Renal cortex interstitium (tissue), 11 donors: Measurements from ENCODE around the gene FGF23. TPM values are rescaled to one million over a fixed set of nuclear protein-coding genes. Genes with fewer than 3 reads are reported as not detected.
A peak's percentile ranks its signal among the peaks of the same experiment; 100 is the strongest.

Experiments used
- DNase-seq, 11 donors: peaks; one replicate each; pipeline ENCODE4 v3.0.0-alpha.2; 2013; ENCODE audit warnings: low read depth in 9 of 11, low spot score in 4 of 11; ENCODE audit errors: extremely low read depth in 1 of 11
- polyA plus RNA-seq, 3 donors: library from polyadenylated mRNA; unstranded; fragments of 120-200 nt; gene quantifications; one replicate each; pipeline ENCODE4 v1.2.1, GENCODE V29; 2013; ENCODE audit not compliant: insufficient read length in 3 of 3

Gene FGF23
- polyA plus RNA-seq, 3 donors, result 0.03 to 0.05 TPM; not detected in 1

DNA sequence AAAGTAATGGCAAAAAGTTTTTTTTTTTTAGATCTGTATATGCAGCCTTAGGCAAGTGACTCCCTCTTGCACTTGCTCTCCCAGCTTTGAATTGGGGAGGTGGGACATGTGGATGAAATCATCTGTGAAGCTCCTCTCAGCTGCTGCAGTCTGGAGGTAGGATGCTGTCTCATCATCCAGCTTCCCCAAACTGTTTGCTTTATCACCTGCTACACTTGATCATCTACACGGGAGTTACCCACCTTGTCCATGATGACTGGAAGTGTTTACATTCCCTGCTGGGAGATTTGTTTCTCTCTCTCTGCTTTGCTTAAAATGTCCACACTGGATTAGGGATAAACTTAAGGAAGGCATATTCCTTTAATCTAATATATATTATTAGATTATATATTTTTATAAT is 8.5 kb upstream of the FGF23 start:
- no peak for DNase-seq

DNA sequence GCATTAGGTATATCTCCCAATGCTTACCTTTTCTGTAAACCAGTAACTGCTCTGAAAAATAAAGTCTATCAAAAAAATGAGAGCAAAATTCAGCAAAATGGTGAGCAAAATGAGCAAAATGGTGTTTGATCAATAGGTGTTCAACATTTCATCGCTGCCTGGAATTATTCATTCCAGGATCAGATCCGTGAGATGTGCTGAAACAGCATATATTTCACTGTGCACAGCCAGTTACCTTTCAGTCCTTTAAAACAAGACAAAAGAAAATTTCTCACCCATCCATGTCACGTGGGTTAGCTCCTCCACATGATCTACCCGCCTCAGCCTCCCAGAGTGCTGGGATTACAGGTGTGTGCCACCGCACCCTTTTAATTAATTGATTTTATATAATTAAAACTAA is 8.1 kb upstream of the FGF23 start:
- no peak for DNase-seq

DNA sequence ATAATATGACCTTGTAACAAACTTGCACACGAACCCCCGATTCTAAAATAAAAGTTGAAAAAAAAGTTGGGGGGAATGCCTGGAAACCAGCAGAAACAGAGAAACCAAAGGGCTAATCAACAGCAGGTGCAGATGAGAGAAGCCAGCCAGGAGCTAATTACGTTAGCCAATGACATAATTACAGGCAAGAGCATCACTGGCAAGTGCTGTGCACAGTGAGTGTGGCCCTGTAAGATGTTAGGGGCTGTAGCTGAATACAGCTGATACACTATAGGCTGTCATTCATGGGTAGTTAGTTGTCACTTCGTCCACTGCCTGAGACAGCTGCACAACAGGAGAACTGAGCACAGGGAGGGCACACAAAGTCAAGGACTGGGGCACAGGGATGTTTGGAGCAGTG is 7.3 kb upstream of the FGF23 start:
- no peak for DNase-seq

DNA sequence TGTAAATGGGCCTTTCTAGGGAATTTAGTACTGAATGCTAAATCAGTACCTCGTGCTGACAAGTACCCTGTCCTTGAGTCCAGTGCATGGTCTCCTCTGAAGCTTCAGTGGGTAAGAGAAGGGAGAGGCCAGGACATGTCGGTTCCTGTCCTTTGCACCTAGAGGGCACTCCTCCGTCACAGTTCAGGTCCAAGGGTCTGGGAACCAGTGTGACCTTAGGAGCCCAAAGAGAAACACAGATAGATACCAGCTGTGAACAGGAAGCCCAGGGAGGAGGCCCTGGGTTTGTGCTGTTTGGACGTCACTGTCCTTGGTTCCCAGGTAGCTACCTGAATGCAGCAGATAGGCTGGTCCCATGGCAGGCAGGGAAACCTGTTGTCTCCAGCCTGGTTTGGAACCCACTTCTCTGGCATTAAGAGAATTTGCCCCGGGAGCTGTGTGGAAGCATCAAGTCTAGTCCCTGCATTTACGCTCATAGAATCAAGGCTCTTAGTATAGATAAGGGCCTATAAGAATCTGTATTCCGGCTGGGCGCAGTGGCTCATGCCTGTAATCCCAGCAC is 3.9 kb upstream of the FGF23 start:
- no peak for DNase-seq

DNA sequence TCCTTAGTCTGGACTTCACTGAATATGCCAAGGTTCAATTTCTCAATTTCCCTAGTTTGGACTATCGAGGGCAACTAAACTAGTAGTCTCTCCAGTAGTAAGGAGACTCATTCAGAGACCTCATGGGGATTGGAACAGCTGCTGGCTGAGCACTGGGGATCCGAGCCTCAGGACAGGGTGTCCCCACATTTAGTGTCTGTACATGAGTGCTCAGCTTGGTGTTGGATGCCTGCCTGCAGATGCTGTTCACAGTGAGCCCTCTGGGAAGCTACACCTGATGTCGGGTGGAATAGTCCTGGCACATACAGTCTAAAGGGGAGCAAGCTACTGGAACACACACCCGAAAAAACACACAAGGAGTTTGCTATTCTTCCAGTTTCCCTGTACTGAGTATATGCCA is 820 bp upstream of the FGF23 start:
- DNase-seq, result no peak

DNA sequence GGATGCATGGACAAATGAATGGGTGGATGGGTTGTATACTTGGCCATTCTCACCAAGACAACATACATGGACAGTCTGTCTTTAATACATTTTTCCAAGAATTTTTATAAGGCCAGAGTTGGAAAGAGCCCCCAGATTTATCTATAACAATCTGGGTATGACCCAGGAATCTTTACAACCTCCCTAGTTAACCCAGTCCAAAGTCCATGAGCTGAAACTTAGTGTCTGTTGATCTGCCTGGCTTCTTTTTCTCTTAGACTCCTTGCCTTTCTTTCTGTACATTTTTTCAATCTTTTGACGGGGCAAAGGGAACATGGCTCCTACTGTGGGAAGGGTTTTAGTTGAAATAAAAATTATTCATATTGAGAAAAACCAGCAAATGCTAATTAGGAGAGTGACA is 740 bp downstream of the FGF23 start:
- no peak for DNase-seq

DNA sequence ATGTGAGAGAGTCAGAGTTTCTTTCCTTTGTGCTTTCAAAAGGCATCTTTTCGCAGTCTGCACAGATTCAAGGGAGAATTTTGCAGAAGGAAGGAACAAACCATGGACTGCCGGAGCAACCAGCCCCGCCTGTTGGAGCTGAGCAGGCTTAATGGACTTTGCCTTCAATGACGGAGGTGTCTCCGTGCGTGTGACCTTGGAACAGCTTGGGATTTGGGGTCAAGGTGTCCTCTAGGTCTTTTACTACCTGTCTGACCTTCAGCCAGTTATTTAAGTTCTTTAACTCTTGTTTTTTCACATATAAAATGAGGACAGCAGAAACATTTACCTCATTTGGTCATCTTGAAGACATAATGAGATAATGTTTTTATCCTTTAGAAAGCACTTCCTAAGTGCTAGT is 4.1 kb downstream of the FGF23 start:
- no peak for DNase-seq

DNA sequence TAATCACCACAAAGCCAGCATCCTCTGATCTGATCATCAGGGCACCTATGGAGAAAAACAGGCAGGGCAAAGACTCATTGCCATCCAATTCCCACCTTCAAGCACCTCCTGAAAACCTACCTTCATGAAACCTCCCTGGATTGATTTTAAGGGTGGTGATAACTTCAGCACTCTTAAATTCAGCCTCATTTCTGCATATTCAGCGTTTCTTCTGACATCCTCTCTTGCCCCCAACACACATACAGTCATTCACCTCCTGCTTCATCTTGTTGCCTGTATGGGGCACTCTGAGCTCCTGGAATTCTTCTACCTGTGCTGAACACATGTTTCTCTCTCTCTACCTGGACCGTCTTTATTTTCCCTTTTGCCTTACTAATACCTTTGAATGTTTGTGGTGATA is 6.9 kb downstream of the FGF23 start:
- DNase-seq, result no peak

DNA sequence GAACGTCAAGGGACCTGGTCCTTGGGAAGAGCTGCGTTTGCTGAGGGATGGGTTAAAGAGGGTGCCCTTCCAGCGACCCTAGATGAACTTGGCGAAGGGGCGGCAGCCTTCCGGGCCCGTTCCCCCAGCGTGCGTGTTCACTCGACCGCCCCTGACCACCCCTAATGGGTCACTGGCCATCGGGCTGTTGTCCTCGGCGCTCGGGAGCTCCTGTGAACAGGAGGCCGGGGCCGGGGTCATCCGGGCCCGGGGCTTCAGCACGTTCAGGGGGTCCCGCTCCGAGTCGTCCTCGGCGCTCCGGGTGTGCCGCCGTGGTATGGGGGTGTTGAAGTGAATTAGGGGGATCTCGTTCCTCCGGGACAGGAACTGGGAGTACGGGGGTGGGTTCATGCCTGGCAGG is 9.2 kb downstream of the FGF23 start:
- no peak for DNase-seq

DNA sequence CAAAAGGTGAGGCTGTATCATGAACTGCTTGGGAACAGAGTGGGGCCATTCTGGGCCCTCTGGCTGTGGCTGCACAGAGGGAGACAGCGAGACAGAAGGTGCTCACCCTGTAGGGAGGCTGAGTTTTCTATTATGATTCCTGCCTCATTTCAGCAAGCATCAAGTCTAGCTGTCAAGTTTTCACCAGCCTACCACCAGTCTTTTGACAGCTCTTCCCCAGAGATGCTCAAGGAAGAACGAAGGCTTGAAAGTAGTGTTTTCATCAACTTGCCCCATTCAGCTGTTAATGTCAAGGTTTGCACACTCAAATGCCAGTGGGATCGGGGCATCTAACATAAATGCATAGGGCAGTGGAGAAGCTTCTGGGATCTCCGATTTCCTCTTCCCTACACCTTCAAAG is 10.0 kb downstream of the FGF23 start:
- DNase-seq, result no peak

DNA sequence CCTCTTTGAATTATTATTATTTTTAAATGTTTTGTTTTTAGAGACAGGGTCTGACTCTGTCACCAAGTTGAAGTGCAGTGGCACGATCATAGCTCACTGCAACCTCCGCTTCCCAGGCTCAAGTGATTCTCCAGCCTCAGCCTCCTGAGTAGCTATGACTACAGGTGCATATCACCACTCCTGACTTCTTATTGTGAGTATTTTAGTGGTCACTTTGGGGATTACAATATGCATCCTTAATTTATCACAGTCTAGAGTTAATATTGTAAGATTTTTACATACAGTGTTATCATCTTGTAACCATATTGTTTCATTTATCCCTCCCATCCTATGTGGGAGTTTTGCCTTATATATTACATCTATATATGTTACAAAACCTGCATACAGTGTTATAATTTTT is 13.4 kb downstream of the FGF23 start:
- DNase-seq, result no peak

DNA sequence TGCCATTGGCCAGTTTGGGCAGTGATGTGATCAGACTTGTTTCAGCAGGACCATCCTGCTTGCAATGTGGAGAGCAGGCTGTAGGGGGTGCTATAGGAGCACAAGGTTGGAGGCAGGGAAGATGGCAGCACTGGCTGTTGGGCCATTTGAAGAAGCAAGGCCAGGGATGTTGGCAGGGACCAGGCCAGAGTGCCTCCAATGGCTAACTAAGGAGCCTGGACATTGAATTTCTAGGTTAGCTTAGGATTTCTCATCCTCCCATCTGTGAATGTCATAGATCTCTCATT is 23.5 kb downstream of the FGF23 start:
- DNase-seq, result no peak

DNA sequence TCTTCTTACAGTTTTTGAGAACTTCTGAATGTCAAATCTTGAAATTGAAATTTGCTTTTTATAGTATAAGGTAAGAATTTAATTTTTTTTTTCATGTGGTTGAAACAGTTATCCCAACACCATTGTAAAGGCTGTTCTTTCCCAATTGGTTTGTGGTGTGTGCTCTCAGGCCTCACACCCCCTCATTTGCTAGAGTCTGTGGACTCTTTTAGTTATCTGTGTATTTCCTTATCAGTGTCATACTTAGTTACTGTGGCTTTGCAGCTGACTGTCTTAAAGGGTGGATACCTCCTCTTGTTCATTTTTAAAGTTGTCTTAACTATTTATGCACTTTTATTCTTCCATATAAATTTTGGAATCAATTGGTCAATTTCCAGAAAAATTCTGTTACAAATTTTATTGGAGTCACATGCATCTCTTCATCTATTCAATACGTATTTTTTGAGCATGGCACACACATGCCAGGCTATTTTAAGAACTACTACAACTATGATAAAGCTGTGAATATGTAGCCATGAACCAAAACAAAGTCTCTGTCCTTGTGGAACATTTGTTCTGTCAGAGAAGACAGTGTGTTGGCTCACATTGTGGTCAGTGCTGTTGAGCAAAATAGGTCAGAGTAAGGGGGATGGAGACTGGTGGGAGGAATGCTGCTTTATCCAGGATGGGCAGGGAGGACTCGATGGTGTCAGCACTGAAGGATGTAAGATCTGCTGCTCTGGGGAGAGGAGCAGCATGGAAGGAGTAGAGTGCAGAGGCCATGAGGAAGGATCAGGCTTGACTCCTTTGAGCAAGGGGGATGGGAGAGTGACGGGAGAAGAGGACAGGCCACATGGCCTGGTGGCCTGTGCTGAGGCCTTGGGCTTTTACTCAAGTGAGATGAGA is 24.1 kb downstream of the FGF23 start:
- no peak for DNase-seq

DNA sequence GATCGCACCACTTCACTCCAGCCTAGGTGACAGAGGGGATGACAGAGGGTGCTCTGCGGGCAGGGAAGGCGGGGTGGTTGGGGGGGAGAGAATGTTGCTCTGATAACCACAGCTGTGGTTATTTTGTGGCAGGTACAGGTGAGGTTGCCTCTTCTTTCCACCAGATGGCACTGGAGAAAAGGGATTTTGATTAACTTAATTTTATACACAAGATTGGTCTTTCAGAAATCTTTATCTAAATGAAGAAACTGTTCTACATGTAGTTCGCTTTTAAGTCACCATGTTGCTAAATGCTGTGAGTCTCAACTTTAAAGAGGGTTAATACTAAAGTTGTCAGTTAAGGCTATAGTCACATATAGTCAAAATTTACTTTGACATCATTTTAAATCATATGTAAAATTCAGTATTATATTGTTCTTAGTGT is 25.7 kb downstream of the FGF23 start:
- DNase-seq, result peak in 2 of 11 donors; percentile 1 to 2

DNA sequence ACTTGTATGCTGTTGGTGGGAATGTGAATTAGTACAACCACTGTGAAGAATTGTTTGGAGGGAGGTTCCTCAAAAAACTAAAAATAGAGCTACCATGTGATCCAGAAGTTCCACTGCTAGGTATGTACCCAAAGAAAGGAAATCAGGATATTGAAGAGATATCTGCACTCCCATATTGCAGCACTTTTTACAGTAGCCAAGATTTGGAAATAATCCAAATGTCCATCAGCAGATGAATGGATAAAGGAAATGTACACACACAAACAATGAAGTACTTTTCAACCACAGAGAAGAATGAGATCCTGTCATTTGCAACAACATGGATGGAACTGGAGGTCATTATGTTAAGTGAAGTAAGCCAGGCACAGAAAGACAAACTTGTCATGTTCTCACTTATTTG is 32.6 kb downstream of the FGF23 start:
- no peak for DNase-seq

DNA sequence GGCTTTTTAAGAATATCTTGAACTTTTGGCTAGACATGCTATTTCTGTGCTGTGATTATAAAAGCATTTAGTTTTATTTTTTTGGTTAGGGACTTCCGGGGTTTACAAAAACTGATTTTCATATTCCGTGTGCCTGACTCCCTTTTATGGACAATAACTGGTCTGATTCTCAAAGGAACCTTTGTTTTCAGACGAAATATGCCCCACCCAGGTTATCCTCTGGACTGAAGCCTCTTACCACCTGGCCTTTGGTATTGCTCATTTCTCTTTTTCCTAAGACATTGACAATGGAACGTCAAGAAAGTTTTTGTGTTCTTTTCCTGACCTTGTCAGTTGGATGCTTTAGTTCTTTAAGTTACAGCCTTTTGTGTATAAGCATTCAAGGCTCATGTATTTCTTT is 47.7 kb downstream of the FGF23 start:
- DNase-seq, result no peak

DNA sequence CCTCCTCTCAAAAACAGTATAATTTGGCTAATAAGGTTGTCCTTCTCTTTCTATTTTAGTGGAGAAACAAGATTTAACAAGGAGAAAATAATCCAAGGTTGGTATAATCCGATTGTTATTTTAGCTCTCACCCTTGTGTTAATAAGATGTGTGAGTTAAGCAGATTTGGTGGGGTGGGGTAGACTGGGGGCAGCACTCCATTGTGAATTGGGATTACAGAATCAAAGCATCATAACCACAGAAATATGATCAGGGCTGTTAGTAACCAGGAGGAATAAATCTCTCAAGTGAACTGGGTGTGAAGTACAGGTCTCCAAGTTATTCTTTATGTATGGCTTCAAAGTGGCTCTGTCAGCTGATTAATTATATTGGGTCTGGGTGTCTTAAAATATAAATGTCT is 48.3 kb downstream of the FGF23 start:
- no peak for DNase-seq

DNA sequence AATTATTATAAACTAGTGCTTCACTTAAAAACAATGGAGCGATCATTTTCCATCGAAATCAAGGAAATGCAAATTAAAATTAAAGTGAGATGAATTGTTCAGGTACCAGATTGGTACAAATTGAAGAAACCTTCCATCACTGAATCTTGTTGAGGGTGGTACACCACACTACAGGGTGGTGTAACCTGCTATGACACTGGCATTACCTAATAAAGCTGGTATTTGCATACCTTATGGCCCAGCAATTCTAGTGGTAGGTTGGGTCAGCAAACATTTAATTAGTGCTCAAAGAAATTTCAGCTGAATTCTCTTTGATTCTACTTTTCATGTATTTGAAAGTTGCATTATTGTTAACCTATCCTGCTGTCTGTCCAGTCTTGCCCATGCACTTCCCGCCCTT is 49.3 kb downstream of the FGF23 start:
- DNase-seq, result no peak

DNA sequence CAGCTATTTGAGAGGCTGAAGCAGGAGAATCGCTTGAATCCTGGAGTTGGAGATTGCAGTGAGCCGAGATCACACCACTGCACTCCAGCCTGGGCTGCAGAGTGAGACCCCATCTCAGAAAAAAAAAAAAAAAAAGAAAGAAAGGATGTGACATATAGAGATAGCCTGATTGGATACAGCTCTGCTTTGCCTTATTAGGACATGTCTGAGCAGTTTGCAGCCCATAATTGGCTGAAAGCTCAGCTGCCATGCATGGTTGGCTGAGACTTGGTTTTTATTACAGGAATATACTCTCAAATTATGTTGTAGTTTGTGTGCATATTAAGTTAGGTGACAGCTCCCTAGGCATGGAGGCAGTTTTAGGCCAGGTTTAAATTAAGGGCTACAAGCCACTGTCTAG is 52.2 kb downstream of the FGF23 start:
- DNase-seq, result no peak

DNA sequence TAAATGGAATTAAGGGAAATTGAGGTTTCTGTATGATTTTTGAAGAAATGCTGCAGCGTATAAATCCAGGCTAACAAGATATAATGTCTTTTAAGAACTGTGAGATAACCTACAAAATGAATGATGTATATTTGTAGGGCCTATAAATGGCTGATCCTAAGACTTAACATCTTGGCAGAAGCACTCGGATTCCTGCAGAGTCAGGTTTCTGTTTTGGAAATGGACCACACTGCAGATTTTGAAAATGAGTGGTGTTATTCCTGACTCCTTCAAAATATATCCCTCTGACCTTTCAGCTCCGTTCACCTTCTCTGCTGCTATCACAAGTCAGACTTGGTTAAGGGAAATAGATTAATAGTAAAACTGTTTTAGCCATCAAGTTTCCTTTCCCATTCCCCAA is 53.5 kb downstream of the FGF23 start:
- DNase-seq, result no peak

DNA sequence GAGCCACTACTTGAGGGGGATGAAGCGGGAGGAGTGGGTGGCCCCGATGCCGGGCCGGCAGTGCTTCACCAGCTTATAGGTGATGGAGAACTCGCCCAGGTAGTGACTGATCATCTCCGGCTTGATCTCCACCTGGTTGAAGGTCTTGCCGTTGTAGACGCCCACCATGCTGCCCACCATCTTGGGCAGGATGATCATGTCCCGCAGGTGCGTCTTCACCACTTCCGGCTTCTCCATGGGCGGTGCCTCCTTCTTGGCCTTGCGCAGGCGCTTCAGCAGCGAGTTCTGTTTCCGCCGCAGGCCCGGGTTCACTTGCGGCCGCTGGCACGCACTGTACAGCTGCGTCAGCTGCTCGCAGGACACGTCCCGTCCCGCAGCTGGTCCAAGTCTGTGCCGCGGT is 55.1 kb downstream of the FGF23 start:
- no peak for DNase-seq
